K562 (cell line): Measurements from ENCODE around the gene FAM171A2. TPM values are rescaled to one million over a fixed set of nuclear protein-coding genes. Genes with fewer than 3 reads are reported as not detected.
"Not testable (repeated sequence)": the region's sequence is repeated elsewhere in the genome, so short reads cannot be mapped to it uniquely, and the experiment has no call there.

Experiments
- ATAC-seq: fragments of 200-7000 bp; cut with Tn5 transposase; 3 replicates; pipeline ENCODE4 v1.9.1; 2020; ENCODE audit warnings: moderate library complexity
- BruUV-seq: library from RNA; stranded (reverse); fragments of 400-500 nt; replicated peaks from 2 replicates; lab custom pipeline; 2021; lab: Mats Ljungman, UMichigan
- CTCF ChIA-PET: fragments of 300-600 bp; formaldehyde crosslinking; extraction: SDS; loops from one replicate; lab custom pipeline; 2021; ENCODE audit warnings: low intra/inter-chr PET ratio; lab: Yijun Ruan, JAX
- POLR2A ChIA-PET: fragments of 300-600, 350-650 bp; sonication (Branson Sonifier 250); formaldehyde crosslinking; extraction: SDS; loops from one replicate; lab custom pipeline; 2021; ENCODE audit warnings: antibody characterized with exemption, inconsistent platforms; lab: Yijun Ruan, JAX
- DNase-seq, 4 experiments: peaks; one replicate each; pipeline versions ENCODE4 v3.0.0 to v3.0.0-alpha.2; 2011 to 2018; ENCODE audit warnings: low spot score in 3 of 4, mixed read lengths in 3 of 4; ENCODE audit errors: extremely low read depth in 1 of 4
- FAIRE-seq: peaks from 2 replicates; lab custom pipeline; 2011; peaks lifted over from hg19 to GRCh38; lab: Jason Lieb, UNC
- H2AFZ ChIP-seq: 2 replicates; pipeline ENCODE4 v1.6.0; 2011; ENCODE audit warnings: low read depth, low read length, control low read depth, inconsistent platforms
- H3K27ac ChIP-seq: fragments of 200-600 bp; 3 replicates; pipeline ENCODE4 v1.8.0; 2011; ENCODE audit warnings: low read depth, mild to moderate bottlenecking, control low read depth, inconsistent platforms, low read length, moderate library complexity, mixed read lengths; ENCODE audit errors: extremely low read depth
- H3K27me3 ChIP-seq, 2 experiments: fragments of 300-600 bp in 1 of 2; 2 replicates in 1 of 2; 3 replicates in 1 of 2; pipeline versions ENCODE4 v1.6.0 to v1.8.0; 2011; ENCODE audit warnings: inconsistent platforms in 2 of 2, low read length in 2 of 2, mild to moderate bottlenecking in 1 of 2, mixed read lengths in 1 of 2, moderate library complexity in 1 of 2; ENCODE audit not compliant: control insufficient read depth in 2 of 2, insufficient read depth in 2 of 2
- H3K36me3 ChIP-seq: fragments of 300-600 bp; 3 replicates; pipeline ENCODE4 v1.8.0; 2011; ENCODE audit warnings: mild to moderate bottlenecking, low read length, inconsistent platforms; ENCODE audit not compliant: control insufficient read depth, insufficient read depth
- H3K4me1 ChIP-seq, 2 experiments: fragments of 200-600 bp in 1 of 2; replicated peaks in 1 of 2; 2 replicates in 1 of 2; 3 replicates in 1 of 2; pipeline versions ENCODE4 v1.5.1 to v1.8.0; 2011; ENCODE audit warnings: inconsistent platforms in 2 of 2, low read length in 2 of 2, mild to moderate bottlenecking in 1 of 2, mixed read lengths in 1 of 2, moderate library complexity in 1 of 2; ENCODE audit not compliant: control insufficient read depth in 2 of 2, insufficient read depth in 2 of 2
- H3K4me2 ChIP-seq: 2 replicates; pipeline ENCODE4 v1.6.1; 2011; ENCODE audit warnings: low read length, control low read depth, inconsistent platforms, mixed read lengths; ENCODE audit not compliant: insufficient read depth
- H3K4me3 ChIP-seq: fragments of 200-600 bp; sonication (generic), shearing (Covaris generic); 2 replicates; pipeline ENCODE4 v1.5.1; 2016; ENCODE audit warnings: control low read depth, inconsistent platforms
- H3K79me2 ChIP-seq: fragments of 200-600 bp; 3 replicates; pipeline ENCODE4 v1.8.0; 2011; ENCODE audit warnings: low read length, inconsistent platforms; ENCODE audit not compliant: control insufficient read depth, insufficient read depth
- H3K9ac ChIP-seq, 2 experiments: 2 replicates each; pipeline versions ENCODE4 v1.6.0 to v1.6.1; 2011; ENCODE audit warnings: low read depth in 2 of 2, low read length in 2 of 2, control low read depth in 1 of 2, inconsistent platforms in 1 of 2, mild to moderate bottlenecking in 1 of 2, mixed read lengths in 1 of 2; ENCODE audit not compliant: insufficient read depth in 1 of 2
- H3K9me1 ChIP-seq: one replicate; pipeline ENCODE4 v1.6.0; 2011; ENCODE audit warnings: inconsistent platforms, mild to moderate bottlenecking, low read length, moderate library complexity; ENCODE audit not compliant: control insufficient read depth, insufficient read depth
- H3K9me3 ChIP-seq: replicated peaks from 2 replicates; pipeline ENCODE4 v1.5.1; 2011; ENCODE audit warnings: low read depth, low read length, inconsistent platforms; ENCODE audit not compliant: control insufficient read depth, insufficient read depth
- H4K20me1 ChIP-seq: replicated peaks from 2 replicates; pipeline ENCODE4 v1.6.1; 2011; ENCODE audit warnings: low read length, inconsistent platforms, mixed read lengths; ENCODE audit not compliant: control insufficient read depth, insufficient read depth
- MEIS2 ChIP-seq: fragments of 450-650 bp; IDR thresholded peaks from 2 replicates; pipeline ENCODE4 v1.6.1; 2014; ENCODE audit warnings: mild to moderate bottlenecking; ENCODE audit not compliant: partially characterized antibody
- NFYB ChIP-seq: IDR thresholded peaks from 2 replicates; pipeline ENCODE4 v1.6.1; 2011; ENCODE audit warnings: mild to moderate bottlenecking, moderate library complexity; ENCODE audit not compliant: insufficient read length; ENCODE audit errors: extremely low read depth
- SUPT5H ChIP-seq: fragments of 450-650 bp; IDR thresholded peaks from 2 replicates; pipeline ENCODE4 v1.6.1; 2016
- WGBS: fragments of 100-300 bp; shearing (Covaris generic); methylation state at CpG from one replicate; pipeline ENCODE4 v1.1.6; 2016; ENCODE audit warnings: low coverage, mixed read lengths; ENCODE audit not compliant: insufficient coverage; ENCODE audit errors: missing lambda C conversion rate; 5-methylcytosine and 5-hydroxymethylcytosine counted together
- in situ Hi-C: fragments of 300-500 bp; cut with MboI; formaldehyde crosslinking; loops from 4 replicates; pipeline ENCODE4 v1.15.0; 2018; ENCODE audit warnings: inconsistent platforms, mixed read lengths
- intact Hi-C: fragments of 100-400 bp; cut with micrococcal nuclease; formaldehyde crosslinking; loops from 2 replicates; pipeline ENCODE4 v1.14.2; 2022
- polyA plus RNA-seq, 8 experiments: library from polyadenylated mRNA; depleted of rRNA in 4 of 8; stranded (reverse) in 5 of 8; unstranded in 3 of 8; fragments of >200 nt; fragmentation: Nextera tagmentation in 2 of 8; fragmentation: Illumina TruSeq in 1 of 8; extraction: Ambion mirVana in 2 of 8; extraction: Trizol in 1 of 8; gene quantifications; 2 replicates each; pipeline versions ENCODE4 v1.2.1 to v1.2.3, GENCODE V29; 2011 to 2014; ENCODE audit warnings: inconsistent platforms in 1 of 8, missing spikeins in 1 of 8
- total RNA-seq, 7 experiments: library from RNA; depleted of rRNA in 6 of 7; stranded (reverse); fragments of >200 nt in 6 of 7; fragmentation: Illumina TruSeq in 2 of 7; extraction: Trizol in 2 of 7; gene quantifications; 2 replicates each; pipeline versions ENCODE4 v1.2.1 to v1.2.3, GENCODE V29; 2011 to 2021; ENCODE audit warnings: low replicate concordance in 1 of 7
- TF ChIP-seq, protein P1 (sequence below): fragments of 450-650 bp; IDR thresholded peaks from 2 replicates; pipeline ENCODE4 v1.6.1; 2016

Gene FAM171A2
- total and polyA plus RNA-seq, 9 of the 15 experiments (the other 6 are each of a cell fraction or from before 2014, with no cell fraction given): 0.10 to 10.2 (median 2.0) TPM; not detected in 1

DNA sequence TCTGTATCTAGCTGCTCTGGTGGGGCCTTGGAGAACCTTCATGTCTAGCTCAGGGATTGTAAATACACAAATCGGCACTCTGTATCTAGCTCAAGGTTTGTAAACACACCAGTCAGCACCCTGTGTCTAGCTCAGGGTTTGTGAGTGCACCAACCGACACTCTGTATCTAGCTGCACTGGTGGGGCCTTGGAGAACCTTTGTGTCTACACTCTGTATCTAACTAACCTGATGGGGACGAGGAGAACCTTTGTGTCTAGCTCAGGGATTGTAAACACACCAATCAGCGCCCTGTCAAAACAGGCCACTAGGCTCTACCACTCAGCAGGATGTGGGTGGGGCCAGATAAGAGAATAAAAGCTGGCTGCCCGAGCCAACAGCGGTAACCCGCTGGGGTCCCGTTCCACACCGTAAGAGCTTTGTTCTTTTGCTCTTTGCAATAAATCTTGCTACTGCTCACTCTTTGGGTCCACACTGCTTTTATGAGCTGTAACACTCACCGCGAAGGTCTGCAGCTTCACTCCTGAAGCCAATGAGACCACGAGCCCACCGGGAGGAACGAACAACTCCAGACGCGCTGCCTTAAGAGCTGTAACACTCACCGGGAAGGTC lies 5.9 kb upstream of the FAM171A2 start:
- intact Hi-C loops, H3K79me2 ChIP-seq, ATAC-seq, H3K27me3 ChIP-seq, DNase-seq, H4K20me1 ChIP-seq, H3K36me3 ChIP-seq, FAIRE-seq, H3K9me3 ChIP-seq, H3K9me1 ChIP-seq, H3K9ac ChIP-seq, in situ Hi-C loops, H3K4me3 ChIP-seq, CTCF ChIA-PET, H3K4me2 ChIP-seq, BruUV-seq, H3K27ac ChIP-seq: not testable (repeated sequence)
- 0 out of 2 replicates have a peak overlapping the region, but pooled peaks have one; percentile 9 for H2AFZ ChIP-seq
- TF ChIP-seq MEIS2 (peak; percentile 48), SUPT5H (0 out of 2 replicates have a peak, but pooled peaks have one; percentile 24), NFYB (peak; percentile 39)
- TF ChIP-seq, protein P1, sequence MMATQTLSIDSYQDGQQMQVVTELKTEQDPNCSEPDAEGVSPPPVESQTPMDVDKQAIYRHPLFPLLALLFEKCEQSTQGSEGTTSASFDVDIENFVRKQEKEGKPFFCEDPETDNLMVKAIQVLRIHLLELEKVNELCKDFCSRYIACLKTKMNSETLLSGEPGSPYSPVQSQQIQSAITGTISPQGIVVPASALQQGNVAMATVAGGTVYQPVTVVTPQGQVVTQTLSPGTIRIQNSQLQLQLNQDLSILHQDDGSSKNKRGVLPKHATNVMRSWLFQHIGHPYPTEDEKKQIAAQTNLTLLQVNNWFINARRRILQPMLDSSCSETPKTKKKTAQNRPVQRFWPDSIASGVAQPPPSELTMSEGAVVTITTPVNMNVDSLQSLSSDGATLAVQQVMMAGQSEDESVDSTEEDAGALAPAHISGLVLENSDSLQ: peak; percentile 42; the same call in 1 of the 2 replicates
- POLR2A ChIA-PET: interaction anchor here (0.6 to 1.4 kb wide), 6 partner anchors 11 to 471 kb away, joined by 3 to 4 read pairs (median 3); partner anchors contain the start of gene ITGA2B
- peaks cover 8 to 12% of the 10 kb centered on the region in 2 experiments; a peak in 4 of 5 replicates for H3K4me1 ChIP-seq
- 26% methylated on average over 9 of the region's 17 CpGs for WGBS
